ENCODE results near the gene TBC1D22A.

The TBC1D22A gene

DNA sequence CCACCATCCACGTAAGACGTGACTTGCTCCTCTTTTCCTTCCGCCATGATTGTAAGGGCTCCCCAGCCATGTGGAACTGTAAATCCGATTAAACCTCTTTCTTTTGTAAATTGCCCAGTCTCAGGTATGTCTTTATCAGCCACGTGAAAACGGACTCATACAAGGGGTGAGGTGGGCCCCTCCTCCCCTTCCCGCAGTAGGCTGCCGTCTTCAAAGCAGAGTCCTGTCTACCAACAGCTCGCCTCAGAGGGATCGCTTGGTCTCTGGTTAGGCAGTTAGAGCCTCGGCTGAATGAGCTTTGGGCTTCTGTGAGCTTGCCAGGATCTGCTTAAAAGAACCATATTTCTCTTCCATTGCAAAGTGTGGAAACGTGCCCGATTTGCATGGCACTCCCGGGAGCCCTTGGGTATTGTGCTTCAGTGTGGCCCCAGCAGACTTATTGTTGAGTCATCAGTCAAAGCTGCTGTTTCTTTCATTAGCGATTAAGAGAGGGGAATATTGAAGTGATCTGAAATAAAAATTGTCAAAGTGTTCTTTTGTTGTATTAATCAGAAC is 338.3 kb downstream of the TBC1D22A start:
- peak overlapping the region in 1 of 3 experiments; percentile 43 for H3K27ac Mint-ChIP-seq
- no peaks in the 10 kb centered on the region for H3K4me1 Mint-ChIP-seq
- H3K27me3 Mint-ChIP-seq (ENCODE audit: low read depth) = peaks cover 6% of the 10 kb centered on the region
- H3K4me3 Mint-ChIP-seq = no peak overlapping the region
- TF ChIP-seq, protein P1, sequence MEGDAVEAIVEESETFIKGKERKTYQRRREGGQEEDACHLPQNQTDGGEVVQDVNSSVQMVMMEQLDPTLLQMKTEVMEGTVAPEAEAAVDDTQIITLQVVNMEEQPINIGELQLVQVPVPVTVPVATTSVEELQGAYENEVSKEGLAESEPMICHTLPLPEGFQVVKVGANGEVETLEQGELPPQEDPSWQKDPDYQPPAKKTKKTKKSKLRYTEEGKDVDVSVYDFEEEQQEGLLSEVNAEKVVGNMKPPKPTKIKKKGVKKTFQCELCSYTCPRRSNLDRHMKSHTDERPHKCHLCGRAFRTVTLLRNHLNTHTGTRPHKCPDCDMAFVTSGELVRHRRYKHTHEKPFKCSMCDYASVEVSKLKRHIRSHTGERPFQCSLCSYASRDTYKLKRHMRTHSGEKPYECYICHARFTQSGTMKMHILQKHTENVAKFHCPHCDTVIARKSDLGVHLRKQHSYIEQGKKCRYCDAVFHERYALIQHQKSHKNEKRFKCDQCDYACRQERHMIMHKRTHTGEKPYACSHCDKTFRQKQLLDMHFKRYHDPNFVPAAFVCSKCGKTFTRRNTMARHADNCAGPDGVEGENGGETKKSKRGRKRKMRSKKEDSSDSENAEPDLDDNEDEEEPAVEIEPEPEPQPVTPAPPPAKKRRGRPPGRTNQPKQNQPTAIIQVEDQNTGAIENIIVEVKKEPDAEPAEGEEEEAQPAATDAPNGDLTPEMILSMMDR (IDR thresholded peaks at IDR 0.05; ENCODE audit: unreplicated experiment in 3 of 3) = no peak
- H3K36me3 Mint-ChIP-seq (ENCODE audit: low read depth) = peaks cover under 1% of the 10 kb centered on the region
- H3K9me3 Mint-ChIP-seq = no peaks in the 10 kb centered on the region

DNA sequence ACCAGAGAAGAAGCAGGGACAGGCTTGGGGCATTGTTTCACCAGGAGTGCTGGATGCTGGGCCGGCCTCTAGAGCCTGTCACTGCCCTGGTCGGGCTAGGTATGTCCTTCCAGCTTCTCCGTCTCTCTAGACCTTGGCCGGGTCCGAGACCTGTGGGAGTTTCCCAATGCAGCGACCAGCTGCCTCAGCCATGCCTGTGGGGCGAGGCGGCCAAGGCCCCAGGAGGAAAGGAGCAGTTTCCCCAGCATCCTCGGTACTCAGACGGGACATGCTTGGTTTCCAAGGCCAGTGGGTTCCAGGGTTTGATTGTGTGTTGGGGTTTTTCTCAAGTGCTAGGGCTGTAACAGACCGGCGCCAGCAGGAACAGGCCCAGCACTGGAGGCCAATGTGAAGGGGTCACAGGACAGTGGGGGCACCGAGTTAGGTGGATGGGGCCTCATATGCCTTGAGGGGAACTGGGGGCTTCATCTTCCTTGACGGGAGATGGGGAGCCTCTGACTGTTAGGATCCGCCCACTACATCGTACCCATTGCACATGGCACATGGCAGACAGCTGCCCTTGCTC is 339.0 kb downstream of the TBC1D22A start:
- H3K4me3 Mint-ChIP-seq = no peak overlapping the region
- peak overlapping the region in 1 of 3 experiments; percentile 95 for H3K27ac Mint-ChIP-seq
- TF ChIP-seq, protein P1 (IDR thresholded peaks at IDR 0.05; ENCODE audit: unreplicated experiment in 3 of 3) = no peak
- H3K4me1 Mint-ChIP-seq = no peaks in the 10 kb centered on the region
- H3K36me3 Mint-ChIP-seq (ENCODE audit: low read depth) = peaks cover 5% of the 10 kb centered on the region
- peaks cover 6% of the 10 kb centered on the region for H3K27me3 Mint-ChIP-seq (ENCODE audit: low read depth)
- H3K9me3 Mint-ChIP-seq = no peaks in the 10 kb centered on the region

DNA sequence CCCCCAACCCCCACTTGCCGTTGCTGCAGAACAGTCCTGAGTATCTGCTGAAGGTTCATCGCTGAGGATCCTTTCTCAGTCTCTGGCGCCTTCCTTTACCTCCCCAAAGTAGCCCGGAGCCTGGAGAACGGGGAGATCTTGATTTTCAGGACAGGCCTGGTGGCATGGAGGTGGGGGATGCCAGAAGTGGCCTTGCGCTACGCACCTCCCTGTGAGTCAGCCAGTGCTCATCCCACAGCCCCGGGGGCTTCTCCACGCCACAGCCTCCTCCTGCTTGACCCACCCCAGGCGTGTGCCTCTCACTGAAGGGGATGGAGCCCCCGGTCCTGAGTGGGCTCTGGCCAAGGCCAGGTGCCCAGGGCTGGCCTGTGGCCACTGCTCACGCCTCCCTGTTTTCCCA is 339.6 kb downstream of the TBC1D22A start:
- Mint-ChIP-seq H3K27ac (peak overlapping the region in 1 of 3 experiments; percentile 95), H3K4me1 (no peaks in the 10 kb centered on the region), H3K36me3 (ENCODE audit: low read depth) (peaks cover 5% of the 10 kb centered on the region), H3K4me3 (no peak overlapping the region), H3K27me3 (ENCODE audit: low read depth) (peaks cover 6% of the 10 kb centered on the region), H3K9me3 (peaks cover under 1% of the 10 kb centered on the region)
- TF ChIP-seq, protein P1 (IDR thresholded peaks at IDR 0.05; ENCODE audit: unreplicated experiment in 3 of 3) = no peak

DNA sequence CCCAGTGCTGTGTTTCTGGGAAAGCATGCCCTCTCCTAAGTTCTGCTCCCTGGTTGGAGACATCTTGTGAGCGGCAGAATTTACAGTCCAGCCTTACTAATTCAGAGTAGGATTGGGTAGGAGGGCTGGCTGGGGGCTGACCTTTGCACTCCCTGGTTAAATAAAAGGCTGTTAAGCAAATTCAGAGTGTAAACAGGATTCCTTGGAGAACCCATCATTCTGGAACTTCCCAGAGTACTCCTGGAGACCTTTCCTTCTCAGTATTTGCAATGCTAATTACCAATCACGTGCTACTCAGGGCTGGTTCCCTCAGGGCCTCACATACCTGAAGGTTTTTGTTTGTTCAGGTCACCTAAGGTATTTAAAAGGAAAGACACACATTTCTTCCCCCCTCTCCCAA is 340.2 kb downstream of the TBC1D22A start:
- peaks cover 6% of the 10 kb centered on the region for H3K27me3 Mint-ChIP-seq (ENCODE audit: low read depth)

DNA sequence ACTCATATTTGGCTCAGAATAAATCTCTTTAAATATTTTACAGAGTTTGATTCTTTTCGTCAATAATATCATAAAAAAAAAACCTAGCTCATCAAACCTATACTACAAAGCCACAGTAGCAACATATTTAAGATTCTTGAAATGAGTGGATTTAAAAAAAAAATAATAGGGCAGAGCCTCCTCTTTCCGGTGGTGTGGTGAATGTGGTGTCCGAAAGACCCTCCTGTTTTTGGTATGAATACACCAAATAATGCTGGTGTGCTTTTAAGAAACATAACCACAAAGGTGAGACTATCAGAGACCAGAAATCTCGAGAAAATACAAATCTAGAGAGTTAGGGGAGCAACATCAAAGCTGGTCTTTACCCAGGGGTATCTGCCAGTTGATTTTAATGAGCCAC is 342.6 kb downstream of the TBC1D22A start:
- peaks cover 11% of the 10 kb centered on the region for H3K36me3 Mint-ChIP-seq (ENCODE audit: low read depth)
- no peak overlapping the region for H3K4me3 Mint-ChIP-seq
- TF ChIP-seq, protein P1 (IDR thresholded peaks at IDR 0.05; ENCODE audit: unreplicated experiment in 3 of 3) = no peak
- no peak overlapping the region for H3K27ac Mint-ChIP-seq
- no peaks in the 10 kb centered on the region for H3K4me1 Mint-ChIP-seq
- H3K9me3 Mint-ChIP-seq = peaks cover 9% of the 10 kb centered on the region
- peaks cover 2% of the 10 kb centered on the region for H3K27me3 Mint-ChIP-seq (ENCODE audit: low read depth)

More for the DNA sequence above, 340.2 kb downstream of the TBC1D22A start:
- TF ChIP-seq, protein P1 (IDR thresholded peaks at IDR 0.05; ENCODE audit: unreplicated experiment in 3 of 3) = no peak
- no peaks in the 10 kb centered on the region for H3K4me1 Mint-ChIP-seq
- no peak overlapping the region for H3K4me3 Mint-ChIP-seq
- peaks cover 5% of the 10 kb centered on the region for H3K36me3 Mint-ChIP-seq (ENCODE audit: low read depth)
- peak overlapping the region in 1 of 3 experiments; percentile 95 for H3K27ac Mint-ChIP-seq
- H3K9me3 Mint-ChIP-seq = peaks cover 2% of the 10 kb centered on the region

DNA sequence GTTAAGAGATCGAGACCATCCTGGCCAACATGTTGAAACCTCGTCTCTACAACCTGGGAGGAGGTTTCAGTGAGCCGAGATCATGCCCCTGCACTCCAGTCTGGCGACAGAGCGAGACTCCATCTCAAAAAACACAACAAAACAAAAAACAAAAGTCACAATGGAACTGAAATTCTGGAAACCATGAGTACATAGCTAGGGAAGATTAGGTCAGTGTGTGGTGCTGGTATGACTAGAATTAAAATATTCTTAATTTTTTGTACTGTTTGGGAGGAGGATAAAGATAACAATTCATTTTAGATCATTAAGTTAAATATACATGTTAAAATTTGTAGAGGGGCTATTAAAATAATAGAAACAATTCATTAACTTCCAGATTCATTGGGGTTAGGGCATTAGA is 344.4 kb downstream of the TBC1D22A start:
- Mint-ChIP-seq H3K4me3 (no peak overlapping the region), H3K27me3 (ENCODE audit: low read depth) (no peaks in the 10 kb centered on the region), H3K4me1 (peaks cover 8% of the 10 kb centered on the region), H3K27ac (no peak overlapping the region), H3K36me3 (ENCODE audit: low read depth) (peaks cover 17% of the 10 kb centered on the region), H3K9me3 (peaks cover 12% of the 10 kb centered on the region)
- TF ChIP-seq, protein P1 (IDR thresholded peaks at IDR 0.05; ENCODE audit: unreplicated experiment in 3 of 3) = no peak
